IMR-90 (cell line): ENCODE data around the gene FAM171A1. TPM values are rescaled to one million over a fixed set of nuclear protein-coding genes. Genes with fewer than 3 reads are reported as not detected.

Source experiments
- ATAC-seq: fragments of 200-7000 bp; cut with Tn5 transposase; 2 replicates; pipeline ENCODE4 v1.9.1; 2020; ENCODE audit warnings: low read depth, mild to moderate bottlenecking, moderate library complexity
- BruUV-seq: library from RNA; stranded (reverse); fragments of 400-500 nt; replicated peaks from 2 replicates; lab custom pipeline; 2021; lab: Mats Ljungman, UMichigan
- CTCF ChIA-PET: fragments of 300-600 bp; formaldehyde crosslinking; extraction: SDS; loops from one replicate; lab custom pipeline; 2021; ENCODE audit warnings: antibody characterized with exemption; lab: Yijun Ruan, JAX
- POLR2A ChIA-PET: fragments of 300-600 bp; sonication (Branson Sonifier 250); formaldehyde crosslinking; loops from one replicate; lab custom pipeline; 2022; ENCODE audit warnings: antibody characterized with exemption; ENCODE audit not compliant: unreplicated experiment; lab: Charles Lee
- DNase-seq: peaks from one replicate; pipeline ENCODE4 v3.0.0; 2013
- H2AFZ ChIP-seq: replicated peaks from 2 replicates; pipeline ENCODE3; 2013; ENCODE audit warnings: low read length, mild to moderate bottlenecking; ENCODE audit not compliant: poor library complexity
- H2AK5ac ChIP-seq: 2 replicates; pipeline ENCODE4 v1.6.1; 2013; ENCODE audit warnings: low read depth, low read length, inconsistent platforms
- H2AK9ac ChIP-seq: replicated peaks from 2 replicates; pipeline ENCODE3; 2013; ENCODE audit warnings: mild to moderate bottlenecking, low read depth, low read length, moderate library complexity; ENCODE audit not compliant: poor library complexity
- H2BK120ac ChIP-seq: 2 replicates; pipeline ENCODE4 v1.6.1; 2013; ENCODE audit warnings: low read depth, low read length, inconsistent platforms
- H2BK15ac ChIP-seq: 3 replicates; pipeline ENCODE4 v1.6.1; 2013; ENCODE audit warnings: low read depth, low read length, inconsistent platforms
- H2BK20ac ChIP-seq: 2 replicates; pipeline ENCODE4 v1.6.1; 2013; ENCODE audit warnings: low read depth, mild to moderate bottlenecking, inconsistent platforms, low read length, moderate library complexity
- H2BK5ac ChIP-seq: 2 replicates; pipeline ENCODE4 v1.6.1; 2013; ENCODE audit warnings: mild to moderate bottlenecking, low read depth, low read length, inconsistent platforms; ENCODE audit not compliant: poor library complexity, severe bottlenecking
- H3K14ac ChIP-seq: replicated peaks from 2 replicates; pipeline ENCODE4 v1.6.1; 2013; ENCODE audit warnings: low read depth, low read length, inconsistent platforms
- H3K18ac ChIP-seq: 2 replicates; pipeline ENCODE4 v1.6.1; 2013; ENCODE audit warnings: low read depth, low read length, control low read depth
- H3K23ac ChIP-seq: 2 replicates; pipeline ENCODE4 v1.6.1; 2013; ENCODE audit warnings: low read depth, low read length, inconsistent platforms
- H3K27ac ChIP-seq: 2 replicates; pipeline ENCODE4 v1.5.1; 2013; ENCODE audit warnings: mild to moderate bottlenecking, control low read depth, low read length; ENCODE audit not compliant: insufficient read depth
- H3K27me3 ChIP-seq: 2 replicates; pipeline ENCODE4 v1.6.1; 2013; ENCODE audit warnings: low read length; ENCODE audit not compliant: control insufficient read depth, insufficient read depth
- H3K36me3 ChIP-seq: 2 replicates; pipeline ENCODE4 v1.6.1; 2013; ENCODE audit warnings: low read length, mixed read lengths; ENCODE audit not compliant: control insufficient read depth, insufficient read depth
- H3K4ac ChIP-seq: 2 replicates; pipeline ENCODE4 v1.6.1; 2013; ENCODE audit warnings: low read depth, low read length, inconsistent platforms
- H3K4me1 ChIP-seq: 2 replicates; pipeline ENCODE4 v1.6.1; 2013; ENCODE audit warnings: low read length, mixed read lengths; ENCODE audit not compliant: control insufficient read depth, insufficient read depth
- H3K4me2 ChIP-seq: 2 replicates; pipeline ENCODE4 v1.6.1; 2013; ENCODE audit warnings: low read depth, mild to moderate bottlenecking, control low read depth, low read length, moderate library complexity
- H3K4me3 ChIP-seq: 2 replicates; pipeline ENCODE4 v1.5.1; 2013; ENCODE audit warnings: low read depth, mild to moderate bottlenecking, control low read depth, low read length, moderate library complexity; ENCODE audit not compliant: insufficient read depth
- H3K56ac ChIP-seq: 2 replicates; pipeline ENCODE4 v1.6.1; 2013; ENCODE audit warnings: low read length, inconsistent platforms; ENCODE audit not compliant: insufficient read depth; ENCODE audit errors: extremely low read depth
- H3K79me1 ChIP-seq, 2 experiments: 2 replicates each; pipeline ENCODE4 v1.6.1; 2013; ENCODE audit warnings: low read length in 2 of 2, inconsistent platforms in 1 of 2, low read depth in 1 of 2
- H3K9ac ChIP-seq: 2 replicates; pipeline ENCODE4 v1.6.1; 2013; ENCODE audit warnings: low read depth, low read length, control low read depth
- H3K9me1 ChIP-seq: 2 replicates; pipeline ENCODE4 v1.6.1; 2013; ENCODE audit warnings: low read length, inconsistent platforms; ENCODE audit not compliant: insufficient read depth
- H3K9me3 ChIP-seq: 2 replicates; pipeline ENCODE4 v1.6.1; 2013; ENCODE audit warnings: low read length; ENCODE audit not compliant: control insufficient read depth, insufficient read depth
- H4K20me1 ChIP-seq: 2 replicates; pipeline ENCODE4 v1.6.1; 2013; ENCODE audit warnings: low read length, inconsistent platforms; ENCODE audit not compliant: insufficient read depth
- H4K5ac ChIP-seq: 2 replicates; pipeline ENCODE4 v1.6.1; 2013; ENCODE audit warnings: mild to moderate bottlenecking, low read depth, low read length, control low read depth
- H4K8ac ChIP-seq, 2 experiments: 2 replicates each; pipeline ENCODE4 v1.6.1; 2013; ENCODE audit warnings: low read depth in 2 of 2, low read length in 2 of 2, control low read depth in 1 of 2, inconsistent platforms in 1 of 2
- H4K91ac ChIP-seq: 2 replicates; pipeline ENCODE4 v1.6.1; 2013; ENCODE audit warnings: low read depth, low read length, inconsistent platforms; ENCODE audit not compliant: insufficient read depth
- BHLHE40 ChIP-seq: fragments of 150-350 bp; IDR thresholded peaks from 2 replicates; pipeline ENCODE4 v1.6.1; 2016; ENCODE audit warnings: mild to moderate bottlenecking, low read depth, low read length
- CEBPB ChIP-seq: IDR thresholded peaks from 2 replicates; pipeline ENCODE4 v1.6.1; 2012; ENCODE audit warnings: low read depth, low read length, improper control_type of control experiment
- CHD1 ChIP-seq: IDR thresholded peaks from 2 replicates; pipeline ENCODE4 v1.6.1; 2012; ENCODE audit warnings: low read depth, low read length, improper control_type of control experiment
- CTCF ChIP-seq: conservative IDR thresholded peaks from 2 replicates; pipeline ENCODE4 v1.5.1; 2012; ENCODE audit warnings: mild to moderate bottlenecking, low read depth, low read length, improper control_type of control experiment
- ELK1 ChIP-seq: fragments of 150-350 bp; IDR thresholded peaks from 2 replicates; pipeline ENCODE4 v1.6.1; 2016; ENCODE audit warnings: low read depth, mild to moderate bottlenecking, low read length, moderate library complexity, borderline replicate concordance
- FOS ChIP-seq: fragments of 150-350 bp; IDR thresholded peaks from 2 replicates; pipeline ENCODE4 v1.6.1; 2016; ENCODE audit warnings: low read depth, low read length
- MAFK ChIP-seq: IDR thresholded peaks from 2 replicates; pipeline ENCODE4 v1.6.1; 2012; ENCODE audit warnings: low read depth, low read length, improper control_type of control experiment
- MAZ ChIP-seq: IDR thresholded peaks from 2 replicates; pipeline ENCODE4 v1.6.1; 2012; ENCODE audit warnings: low read depth, mild to moderate bottlenecking, low read length, improper control_type of control experiment, moderate library complexity, borderline replicate concordance
- MXI1 ChIP-seq: IDR thresholded peaks from 2 replicates; pipeline ENCODE4 v1.6.1; 2012; ENCODE audit warnings: low read depth, mild to moderate bottlenecking, low read length, moderate library complexity, borderline replicate concordance
- POLR2A ChIP-seq: IDR thresholded peaks from 2 replicates; pipeline ENCODE4 v1.6.1; 2012; ENCODE audit warnings: mild to moderate bottlenecking, low read depth, low read length
- RAD21 ChIP-seq: IDR thresholded peaks from 2 replicates; pipeline ENCODE4 v1.6.1; 2012; ENCODE audit warnings: low read length, improper control_type of control experiment
- RCOR1 ChIP-seq: IDR thresholded peaks from 2 replicates; pipeline ENCODE4 v1.6.1; 2012; ENCODE audit warnings: mild to moderate bottlenecking, low read length, improper control_type of control experiment; ENCODE audit not compliant: insufficient replicate concordance
- RFX5 ChIP-seq: IDR thresholded peaks from 2 replicates; pipeline ENCODE4 v1.8.0; 2012; ENCODE audit warnings: low read depth, mild to moderate bottlenecking, low read length, moderate library complexity
- SMC3 ChIP-seq: fragments of 150-350 bp; IDR thresholded peaks from 2 replicates; pipeline ENCODE4 v1.6.1; 2016; ENCODE audit warnings: low read depth, mild to moderate bottlenecking, antibody characterized with exemption, low read length, moderate library complexity
- WGBS, 2 experiments: methylation state at CpG; one replicate each; pipeline versions ENCODE4 v1.1.5 to v1.1.7; 2013; ENCODE audit warnings: missing lambda C conversion rate in 2 of 2; ENCODE audit not compliant: insufficient read length in 1 of 2; ENCODE audit errors: extremely low coverage in 2 of 2; 5-methylcytosine and 5-hydroxymethylcytosine counted together
- dilution Hi-C: fragments of 300-500 bp; cut with HindIII; formaldehyde crosslinking; loops from one replicate; pipeline ENCODE4 v1.14.3; 2018; ENCODE audit warnings: low sequenced_read_pairs; ENCODE audit not compliant: unreplicated experiment
- in situ Hi-C: fragments of 300-500 bp; cut with MboI; formaldehyde crosslinking; loops from 3 replicates; pipeline ENCODE4 v1.14.3; 2019; ENCODE audit warnings: low sequenced_read_pairs, inconsistent platforms, mixed read lengths
- intact Hi-C: fragments of 100-400 bp; cut with micrococcal nuclease; formaldehyde crosslinking; loops from 2 replicates; pipeline ENCODE4 v1.10.0; 2022
- polyA plus RNA-seq, 3 experiments: library from polyadenylated mRNA; depleted of rRNA; stranded (reverse); fragments of >200 nt; gene quantifications; 2 replicates each; pipeline ENCODE4 v1.2.3, GENCODE V29; 2012; ENCODE audit warnings: low replicate concordance in 1 of 3
- total RNA-seq: library from RNA; depleted of rRNA; stranded (reverse); fragments of >200 nt; gene quantifications from 2 replicates; pipeline ENCODE4 v1.2.3, GENCODE V29; 2012
- TF ChIP-seq, protein P1 (sequence below): fragments of 150-350 bp; IDR thresholded peaks from 2 replicates; pipeline ENCODE4 v1.6.1; 2017; ENCODE audit warnings: mild to moderate bottlenecking, antibody characterized with exemption, low read length, low read depth

Gene FAM171A1
- total and polyA plus RNA-seq, 2 of the 4 experiments (the other 2 are of a cell fraction) = 20.3 to 30.6 TPM

GRCh38 chr10:15334650-15335323 lies 36.3 kb downstream of the FAM171A1 start:
- dilution Hi-C loops (no loop called here), in situ Hi-C loops (no loop called here), intact Hi-C loops (no loop called here)
- H3K56ac ChIP-seq = no peak overlapping the region
- H2BK5ac ChIP-seq = no peak overlapping the region
- H2AK9ac ChIP-seq = no peak overlapping the region
- H3K4ac ChIP-seq = no peak overlapping the region
- H3K27ac ChIP-seq = peak overlapping the region; percentile 49; the same call in 1 of the 2 replicates
- peak; percentile 52; the same call in 1 of the 2 replicates for ATAC-seq
- H3K18ac ChIP-seq = no peak overlapping the region
- no peak overlapping the region for H3K4me3 ChIP-seq
- no peak overlapping the region for H4K5ac ChIP-seq
- 0 out of 2 replicates have a peak, but pooled peaks cover 4% of the 10 kb centered on the region for H3K9me1 ChIP-seq
- H4K91ac ChIP-seq = no peak overlapping the region
- no peak for DNase-seq
- peaks cover 9% of the 10 kb centered on the region for H3K4me1 ChIP-seq
- H4K20me1 ChIP-seq = peaks cover 30% of the 10 kb centered on the region
- H3K27me3 ChIP-seq = peaks cover 6% of the 10 kb centered on the region
- peak overlapping the region; percentile 33; the same call in 1 of the 2 replicates for H3K14ac ChIP-seq
- no peak overlapping the region for H2AFZ ChIP-seq
- no peak overlapping the region for H2AK5ac ChIP-seq
- H2BK120ac ChIP-seq = peak overlapping the region; percentile 41; the same call in 1 of the 2 replicates
- H3K36me3 ChIP-seq = no peaks in the 10 kb centered on the region
- no peak overlapping the region for H3K23ac ChIP-seq
- H3K9ac ChIP-seq = no peak overlapping the region
- H3K79me1 ChIP-seq = peaks cover 14 to 28% of the 10 kb centered on the region in 2 experiments; a peak in 3 of 4 replicates
- peak overlapping the region; percentile 75; the same call in 1 of the 2 replicates for H3K4me2 ChIP-seq
- H2BK20ac ChIP-seq = peak overlapping the region; percentile 46; the same call in 1 of the 2 replicates
- no peak overlapping the region for H4K8ac ChIP-seq
- CTCF ChIA-PET = interaction anchor here (0.6 kb wide), 1 partner anchor 12 kb away, joined by 4 read pairs; no protein-coding TSS in a partner anchor
- POLR2A ChIA-PET = no interaction called here
- WGBS, 2 experiments = 70% methylated on average over 3 of the region's 7 CpGs; no CpG with 5 or more reads in 1 of the 2 experiments
- no TSS peak for BruUV-seq
- no peaks in the 10 kb centered on the region for H3K9me3 ChIP-seq
- no peak overlapping the region for H2BK15ac ChIP-seq
- TF ChIP-seq RAD21 (no peak), MXI1 (no peak), SMC3 (no peak), RFX5 (no peak), FOS (no peak), ELK1 (no peak), POLR2A (no peak), MAFK (no peak), BHLHE40 (no peak), CEBPB (no peak), CHD1 (no peak), RCOR1 (no peak), CTCF (no peak), MAZ (no peak)
- TF ChIP-seq, protein P1, sequence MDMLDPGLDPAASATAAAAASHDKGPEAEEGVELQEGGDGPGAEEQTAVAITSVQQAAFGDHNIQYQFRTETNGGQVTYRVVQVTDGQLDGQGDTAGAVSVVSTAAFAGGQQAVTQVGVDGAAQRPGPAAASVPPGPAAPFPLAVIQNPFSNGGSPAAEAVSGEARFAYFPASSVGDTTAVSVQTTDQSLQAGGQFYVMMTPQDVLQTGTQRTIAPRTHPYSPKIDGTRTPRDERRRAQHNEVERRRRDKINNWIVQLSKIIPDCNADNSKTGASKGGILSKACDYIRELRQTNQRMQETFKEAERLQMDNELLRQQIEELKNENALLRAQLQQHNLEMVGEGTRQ = no peak
